Loucy (cell line): ENCODE data around the gene SH3RF3.

Experiments used
- CTCF ChIP-seq: fragments of 200-600 bp; sonication (generic); conservative IDR thresholded peaks from 2 replicates; pipeline ENCODE4 v1.5.1; 2014; ENCODE audit warnings: mild to moderate bottlenecking, antibody characterized with exemption, low read length
- EZH2phosphoT487 ChIP-seq: fragments of 200-600 bp; IDR thresholded peaks from 2 replicates; pipeline ENCODE4 v1.6.1; 2018; ENCODE audit warnings: antibody characterized with exemption, mild to moderate bottlenecking, moderate library complexity, borderline replicate concordance

DNA sequence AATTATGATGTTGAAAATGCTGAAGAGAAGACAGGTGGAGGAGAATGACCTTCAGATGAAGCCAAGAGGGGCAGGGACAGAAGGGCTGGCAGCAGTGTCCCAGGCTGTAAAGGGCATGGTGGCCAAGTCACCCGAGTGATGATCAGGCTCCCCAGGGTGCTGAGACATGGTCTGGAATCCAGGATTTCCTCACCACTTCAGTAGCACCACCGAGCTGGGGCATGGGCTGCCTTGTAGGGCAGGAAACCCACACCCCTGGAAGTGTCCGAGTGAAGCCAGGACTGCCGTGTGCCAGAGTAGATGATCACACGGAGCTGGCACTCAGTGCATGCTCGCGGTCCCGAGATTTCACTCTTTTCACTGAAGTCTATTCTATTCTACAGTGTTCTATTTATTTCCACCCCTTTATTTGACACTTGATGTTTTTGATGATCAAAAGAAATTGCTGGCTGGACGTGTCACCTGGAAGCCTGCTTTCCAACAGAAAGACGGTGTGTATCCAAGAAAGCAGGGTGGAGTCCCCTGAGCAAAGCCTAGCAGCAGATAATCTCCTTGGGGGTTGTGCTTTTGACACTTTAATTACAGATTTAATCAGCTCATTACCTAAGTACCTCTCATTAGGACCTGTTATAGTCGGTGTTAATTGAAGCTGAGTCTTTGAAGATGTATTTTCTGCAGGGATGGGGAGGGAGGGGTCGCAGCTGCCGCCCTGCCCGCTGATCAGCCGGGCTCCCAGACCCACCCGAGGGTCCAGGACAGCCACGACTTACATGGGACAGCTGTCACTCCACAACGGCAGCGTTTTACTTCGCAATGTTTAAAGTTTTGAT, 392.4 kb downstream of the SH3RF3 start:
- no peak for TF ChIP-seq CTCF
- no peak for TF ChIP-seq EZH2phosphoT487
